HCT116 (cell line): ENCODE measurements around the gene ZCCHC24.

Experiments used
- EZH2 ChIP-seq: fragments of 200-600 bp; sonication (generic); IDR thresholded peaks from 2 replicates; pipeline ENCODE4 v1.6.1; 2017; ENCODE audit warnings: antibody characterized with exemption, mixed run types
- POLR2A ChIP-seq: IDR thresholded peaks from 2 replicates; pipeline ENCODE4 v1.7.0; 2011; ENCODE audit warnings: borderline replicate concordance; ENCODE audit not compliant: insufficient read depth, insufficient read length; ENCODE audit errors: extremely low read depth
- RAD21 ChIP-seq: IDR thresholded peaks from 2 replicates; pipeline ENCODE4 v1.6.1; 2012; ENCODE audit warnings: low read depth, mild to moderate bottlenecking
- YY1 ChIP-seq: IDR thresholded peaks from 2 replicates; pipeline ENCODE4 v1.6.1; 2011; ENCODE audit warnings: low read length, low read depth, moderate library complexity, mild to moderate bottlenecking; ENCODE audit not compliant: insufficient replicate concordance; ENCODE audit errors: extremely low read depth
- ZNF274 ChIP-seq: fragments of 200-500 bp; sonication (Bioruptor generic); IDR thresholded peaks from 2 replicates; pipeline ENCODE4 v1.6.1; 2014; ENCODE audit warnings: mild to moderate bottlenecking, low read depth, low read length, inconsistent platforms
- TF ChIP-seq, protein P1 (sequence below), 3 experiments: fragments of 200-600 bp in 1 of 3; sonication (generic) in 1 of 3; IDR thresholded peaks in 2 of 3; conservative IDR thresholded peaks in 1 of 3; 2 replicates each; pipeline ENCODE4 v1.5.1; 2012 to 2017; ENCODE audit warnings: low read depth in 2 of 3, low read length in 2 of 3, antibody characterized with exemption in 1 of 3, borderline replicate concordance in 1 of 3, control low read depth in 1 of 3, mild to moderate bottlenecking in 1 of 3, mixed read lengths in 1 of 3, mixed run types in 1 of 3, moderate library complexity in 1 of 3; ENCODE audit not compliant: insufficient read depth in 1 of 3

- TF ChIP-seq POLR2A (no peak), RAD21 (no peak), YY1 (no peak), EZH2 (no peak), ZNF274 (no peak)
- TF ChIP-seq, protein P1, sequence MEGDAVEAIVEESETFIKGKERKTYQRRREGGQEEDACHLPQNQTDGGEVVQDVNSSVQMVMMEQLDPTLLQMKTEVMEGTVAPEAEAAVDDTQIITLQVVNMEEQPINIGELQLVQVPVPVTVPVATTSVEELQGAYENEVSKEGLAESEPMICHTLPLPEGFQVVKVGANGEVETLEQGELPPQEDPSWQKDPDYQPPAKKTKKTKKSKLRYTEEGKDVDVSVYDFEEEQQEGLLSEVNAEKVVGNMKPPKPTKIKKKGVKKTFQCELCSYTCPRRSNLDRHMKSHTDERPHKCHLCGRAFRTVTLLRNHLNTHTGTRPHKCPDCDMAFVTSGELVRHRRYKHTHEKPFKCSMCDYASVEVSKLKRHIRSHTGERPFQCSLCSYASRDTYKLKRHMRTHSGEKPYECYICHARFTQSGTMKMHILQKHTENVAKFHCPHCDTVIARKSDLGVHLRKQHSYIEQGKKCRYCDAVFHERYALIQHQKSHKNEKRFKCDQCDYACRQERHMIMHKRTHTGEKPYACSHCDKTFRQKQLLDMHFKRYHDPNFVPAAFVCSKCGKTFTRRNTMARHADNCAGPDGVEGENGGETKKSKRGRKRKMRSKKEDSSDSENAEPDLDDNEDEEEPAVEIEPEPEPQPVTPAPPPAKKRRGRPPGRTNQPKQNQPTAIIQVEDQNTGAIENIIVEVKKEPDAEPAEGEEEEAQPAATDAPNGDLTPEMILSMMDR (IDR thresholded peaks at IDR 0.05 in 2 of 3, conservative IDR thresholded peaks at IDR 0.05 in 1 of 3; ENCODE audit: borderline replicate concordance in 1 of 3, insufficient read depth in 1 of 3, low read depth in 2 of 3, low read length in 2 of 3), result no peak
These were observed 26.4 kb upstream of the ZCCHC24 start for GRCh38 chr10:79471776-79472175.
